NOMO-1 treated with dmso at 0.1 percent for 144 hours (cell line): Measurements from ENCODE around the gene B3GALT5.
"Not testable (repeated sequence)": the region's sequence is repeated elsewhere in the genome, so short reads cannot be mapped to it uniquely, and the experiment has no call there.

Experiments
- DNase-seq: peaks from one replicate; lab custom pipeline; 2025; ENCODE audit not compliant: unreplicated experiment; lab: John Stamatoyannopoulos, UW

B3GALT5 gene, protein sequence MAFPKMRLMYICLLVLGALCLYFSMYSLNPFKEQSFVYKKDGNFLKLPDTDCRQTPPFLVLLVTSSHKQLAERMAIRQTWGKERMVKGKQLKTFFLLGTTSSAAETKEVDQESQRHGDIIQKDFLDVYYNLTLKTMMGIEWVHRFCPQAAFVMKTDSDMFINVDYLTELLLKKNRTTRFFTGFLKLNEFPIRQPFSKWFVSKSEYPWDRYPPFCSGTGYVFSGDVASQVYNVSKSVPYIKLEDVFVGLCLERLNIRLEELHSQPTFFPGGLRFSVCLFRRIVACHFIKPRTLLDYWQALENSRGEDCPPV

DNA sequence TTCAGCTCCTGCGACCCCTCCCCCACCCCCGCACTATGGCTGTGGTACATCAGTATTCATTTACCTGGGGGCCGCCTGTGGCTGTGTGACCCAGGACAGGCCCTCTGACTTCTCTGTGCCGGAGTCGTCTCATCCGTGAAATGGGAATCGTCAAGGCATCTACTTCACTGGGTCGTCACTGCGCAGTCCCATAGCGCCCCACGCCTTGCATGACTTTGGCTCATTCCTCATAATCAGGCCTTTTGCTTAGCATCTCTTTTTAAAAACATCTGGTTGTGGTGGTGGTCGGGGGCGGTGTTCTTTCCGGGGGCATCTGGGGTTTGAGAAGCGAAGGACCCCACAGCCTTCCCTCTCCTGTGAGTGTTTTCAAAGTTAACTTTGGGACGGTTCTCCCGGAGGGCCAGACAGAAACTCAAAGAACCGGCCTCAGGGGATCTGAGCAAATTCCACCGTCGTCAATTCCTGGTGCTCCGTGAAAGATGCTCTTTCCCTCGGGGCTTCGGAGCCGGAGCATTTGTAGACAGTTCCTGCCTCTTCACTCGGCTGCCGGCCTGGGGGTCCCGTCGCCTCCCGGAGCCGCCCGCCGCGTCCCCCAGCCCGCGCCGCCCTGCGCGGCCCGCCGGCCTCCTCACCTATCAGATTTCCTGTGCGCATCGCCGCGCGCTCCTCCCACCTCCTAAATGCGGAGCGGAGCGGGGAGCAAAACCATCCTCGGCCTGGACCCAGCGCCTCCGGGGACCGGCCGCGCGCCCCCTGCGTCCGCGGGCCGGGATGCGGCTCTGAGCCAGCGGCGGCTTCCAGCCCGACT, at the start of gene B3GALT5:
Gene B3GALT5, plus strand, starts transcription at position 708 of the 808 bp plus-strand sequence. CDS start 47,620 bp downstream, outside the sequence.
- no peak for DNase-seq

DNA sequence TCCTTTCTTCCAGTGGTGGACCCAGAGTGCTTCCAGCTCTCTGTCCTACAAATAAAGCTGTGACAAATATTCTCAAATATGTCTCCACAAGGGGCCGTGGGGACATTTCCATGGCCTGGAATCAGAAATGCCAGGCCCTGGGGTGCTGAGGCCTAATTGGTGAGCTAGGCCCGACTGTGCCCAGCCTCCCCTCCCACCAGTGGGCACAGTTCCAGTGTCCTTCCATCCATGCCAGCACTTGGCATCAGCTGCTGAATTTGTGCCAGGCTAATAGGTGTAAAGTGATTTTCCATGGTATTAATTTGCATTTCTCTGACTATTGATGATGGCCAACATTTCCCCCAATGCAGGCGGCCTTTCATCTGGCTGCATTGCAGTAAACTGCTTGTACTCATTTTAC, 48.5 kb upstream of the B3GALT5 start:
- no peak for DNase-seq

DNA sequence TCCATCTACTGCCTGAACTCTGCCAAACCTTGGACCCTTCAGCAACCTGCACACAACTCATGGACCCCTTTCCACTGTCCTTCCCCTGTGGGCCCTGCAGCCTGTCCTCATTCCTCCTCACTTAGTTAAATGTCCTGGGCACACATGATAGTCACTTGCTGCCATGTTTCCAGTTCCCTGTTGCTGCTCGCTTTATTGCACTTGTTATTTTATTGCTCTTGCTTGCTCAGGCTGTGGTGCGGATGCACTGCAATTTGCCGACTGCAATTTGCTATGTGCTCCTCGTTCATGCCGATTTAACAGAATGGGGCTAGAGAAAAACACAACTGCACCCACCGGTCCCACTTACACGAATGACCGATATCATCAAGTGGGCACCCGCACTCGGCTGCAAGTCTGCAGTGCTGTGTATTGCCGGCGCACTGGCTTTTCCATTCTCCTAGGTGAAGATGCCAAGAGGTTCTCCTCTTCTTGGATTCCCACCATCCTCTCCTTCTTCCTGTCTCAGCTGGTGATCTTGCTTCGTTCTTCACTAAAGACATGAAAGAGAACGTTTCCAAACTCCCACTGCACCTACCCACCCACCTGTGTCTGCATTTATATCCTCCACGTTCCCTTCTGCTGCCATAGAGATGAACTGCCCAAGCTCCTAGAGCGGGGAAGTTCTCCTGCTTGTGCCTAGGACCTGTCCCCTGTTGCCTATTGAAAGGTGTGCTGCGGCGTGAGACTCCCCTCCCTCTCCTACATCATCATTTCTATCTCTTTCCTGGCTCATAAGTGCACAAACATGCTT, 45.4 kb upstream of the B3GALT5 start:
- no peak for DNase-seq

DNA sequence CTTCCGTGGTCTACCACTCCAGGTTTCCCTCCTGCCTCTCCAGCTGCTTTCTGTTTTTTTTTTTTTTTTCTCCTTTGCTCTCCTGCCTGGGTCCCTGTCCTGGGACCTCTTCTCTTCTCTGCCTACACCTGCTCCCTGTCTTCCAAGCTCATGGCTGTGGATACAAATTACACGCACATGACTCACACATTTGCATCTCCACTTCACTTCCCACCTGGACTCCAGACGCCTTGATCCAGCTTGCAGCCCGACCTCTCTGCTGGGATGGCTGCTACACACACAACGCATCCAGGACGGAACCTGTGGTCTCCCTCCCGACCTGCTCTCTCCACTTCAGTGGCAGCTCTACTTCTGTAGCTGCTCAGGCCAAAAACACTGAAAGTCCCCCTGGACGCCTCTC, 44.4 kb upstream of the B3GALT5 start:
- DNase-seq = no peak

DNA sequence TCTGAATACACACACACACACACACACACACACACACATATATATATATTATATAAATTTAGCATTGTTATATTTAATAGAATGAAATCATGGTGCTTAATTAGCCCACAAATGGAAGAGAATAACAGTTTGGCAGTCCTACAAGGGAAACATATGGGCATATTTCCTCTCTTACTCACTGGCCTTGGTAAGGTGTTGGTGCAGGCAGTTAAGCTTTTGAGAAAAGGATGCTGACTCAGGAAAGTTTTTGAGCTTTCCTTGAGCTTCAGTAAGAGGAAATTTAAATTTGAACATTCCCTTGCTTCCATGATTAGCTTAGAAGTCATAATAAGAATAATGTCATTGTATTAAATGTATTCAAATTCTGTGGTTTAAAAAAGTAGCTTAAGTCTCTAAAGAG, 37.0 kb upstream of the B3GALT5 start:
- DNase-seq = no peak

DNA sequence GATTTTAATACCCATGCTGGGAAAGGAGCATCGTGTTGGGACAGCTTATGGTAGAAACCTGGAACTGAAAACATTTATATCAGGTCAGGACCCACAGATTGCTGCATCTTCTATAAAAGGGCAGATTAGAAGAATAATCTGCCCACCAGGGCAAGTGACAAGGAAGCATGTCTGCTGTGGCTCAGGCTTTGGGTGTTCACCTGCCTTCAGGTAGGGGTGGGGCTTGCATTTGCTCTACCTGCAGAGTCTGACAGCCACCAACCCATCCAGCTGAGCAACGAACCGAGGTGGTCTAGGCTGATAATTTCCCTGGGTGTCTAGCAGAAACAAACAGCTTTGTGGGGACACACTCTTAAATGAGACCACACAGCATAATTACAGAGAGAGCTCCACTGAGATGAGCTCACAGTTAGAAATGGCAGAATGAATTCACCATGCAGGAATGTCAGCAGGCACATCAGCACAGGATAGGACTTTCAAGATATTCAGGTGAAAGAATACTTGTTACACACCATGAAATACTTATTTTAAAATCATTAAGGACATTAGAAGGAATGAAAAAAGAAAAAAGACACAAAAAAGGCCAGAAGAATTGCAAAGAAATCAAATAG, 36.1 kb upstream of the B3GALT5 start:
- no peak for DNase-seq

DNA sequence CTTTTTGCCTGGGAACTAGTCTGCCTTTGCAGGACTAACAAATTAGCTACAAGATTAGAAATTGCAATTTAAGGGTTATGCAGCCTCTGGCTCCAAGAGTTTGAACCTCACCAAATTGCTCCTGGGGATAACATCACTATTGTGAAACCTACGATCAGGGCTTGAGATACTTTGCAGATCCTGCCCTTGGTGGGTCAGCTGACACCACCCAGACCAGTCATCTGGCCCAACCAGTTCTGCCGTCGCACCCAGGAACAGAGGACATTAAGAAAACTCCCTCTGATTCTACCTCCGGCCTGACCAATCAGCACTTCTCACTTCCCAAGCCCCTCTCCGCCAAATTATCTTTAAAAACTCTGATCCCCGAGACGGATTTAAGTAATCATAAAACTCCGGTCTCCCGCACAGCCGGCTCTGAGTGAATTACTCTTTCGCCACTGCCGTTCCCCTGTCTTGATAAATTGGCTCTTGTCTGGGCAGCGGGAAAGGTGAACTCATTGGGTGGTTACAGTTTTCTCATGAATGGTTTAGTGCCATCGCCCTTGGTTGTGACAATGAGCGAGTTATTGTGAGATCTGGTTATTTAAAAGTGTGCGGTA, 32.9 kb upstream of the B3GALT5 start:
- no peak for DNase-seq

DNA sequence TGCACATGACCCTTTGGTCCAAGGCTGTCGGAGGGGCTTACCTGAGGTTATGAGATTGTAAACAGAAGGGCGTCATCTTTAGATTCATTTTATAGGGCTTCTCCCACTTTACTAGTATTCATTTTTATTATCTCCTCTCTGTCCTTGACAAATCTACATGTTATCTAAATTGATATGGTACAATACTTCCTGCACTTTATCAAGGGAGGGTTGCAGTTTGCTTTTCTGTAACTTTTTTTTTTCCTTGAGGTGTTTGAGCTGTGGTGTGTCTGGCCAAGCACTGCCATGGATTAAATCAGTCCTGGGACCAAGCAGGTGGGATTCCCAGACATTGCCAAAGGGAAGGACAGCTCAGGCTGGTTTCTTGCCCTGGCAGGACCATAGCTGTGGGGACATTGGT, 32.0 kb upstream of the B3GALT5 start:
- no peak for DNase-seq

- DNase-seq = no peak
Measured at GRCh38 chr21:39581414-39581813, 31.3 kb upstream of the B3GALT5 start.

GRCh38 chr21:39582749-39583148, 30.0 kb upstream of the B3GALT5 start:
- DNase-seq = no peak

DNA sequence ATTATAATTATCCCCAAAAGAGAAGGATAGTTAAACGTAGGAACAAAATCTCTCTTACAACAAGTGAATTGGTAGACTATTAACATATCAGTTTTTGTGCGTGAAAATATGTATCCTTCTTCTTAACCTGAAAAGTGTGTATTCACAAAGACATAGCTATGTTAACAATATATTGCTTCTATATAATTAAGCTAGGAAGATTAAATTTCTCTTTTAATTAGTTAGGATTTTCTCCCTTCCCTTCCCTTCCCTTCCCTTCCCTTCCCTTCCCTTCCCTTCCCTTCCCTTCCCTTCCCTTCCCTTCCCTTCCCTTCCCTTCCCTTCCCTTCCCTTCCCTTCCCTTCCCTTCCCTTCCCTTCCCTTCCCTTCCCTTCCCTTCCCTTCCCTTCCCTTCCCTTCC, 29.2 kb upstream of the B3GALT5 start:
- DNase-seq = not testable (repeated sequence)

DNA sequence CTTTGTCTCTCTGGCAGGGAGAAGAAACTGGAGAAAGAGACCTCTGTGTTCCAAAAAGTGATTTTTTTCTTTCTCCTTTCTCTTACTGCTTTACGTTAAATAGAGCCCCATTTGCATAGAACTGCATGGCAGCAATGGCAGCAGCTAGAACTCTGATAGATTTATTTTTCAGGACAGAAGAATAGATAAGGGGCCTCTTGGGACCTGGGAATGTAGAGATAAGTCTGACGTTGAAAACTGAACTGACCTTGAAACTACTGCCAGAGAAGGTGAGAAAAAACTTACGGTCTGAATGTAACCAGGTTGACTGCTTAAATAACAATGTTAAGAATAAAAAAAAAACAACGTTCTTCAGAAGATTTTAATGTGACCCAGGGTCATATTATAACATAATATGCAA, 25.4 kb upstream of the B3GALT5 start:
- no peak for DNase-seq

DNA sequence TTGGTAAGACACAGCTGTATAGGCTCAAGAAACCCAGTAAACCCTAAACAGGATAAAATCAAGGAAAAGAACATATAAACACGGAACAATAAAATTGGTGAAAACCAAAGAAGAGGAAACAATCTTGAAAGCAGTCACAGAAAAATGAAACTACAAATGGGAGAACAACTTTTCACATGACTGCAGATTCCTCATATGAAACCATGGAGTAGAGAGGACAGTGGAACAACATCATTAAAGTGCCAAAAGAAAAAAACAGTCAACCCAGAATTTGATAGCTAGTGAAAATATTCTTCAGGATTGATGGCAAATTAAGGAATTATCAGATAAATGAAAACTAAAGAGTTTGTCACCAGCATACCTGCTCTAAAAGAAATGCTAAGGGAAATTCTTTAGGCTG, 23.9 kb upstream of the B3GALT5 start:
- DNase-seq = no peak

DNA sequence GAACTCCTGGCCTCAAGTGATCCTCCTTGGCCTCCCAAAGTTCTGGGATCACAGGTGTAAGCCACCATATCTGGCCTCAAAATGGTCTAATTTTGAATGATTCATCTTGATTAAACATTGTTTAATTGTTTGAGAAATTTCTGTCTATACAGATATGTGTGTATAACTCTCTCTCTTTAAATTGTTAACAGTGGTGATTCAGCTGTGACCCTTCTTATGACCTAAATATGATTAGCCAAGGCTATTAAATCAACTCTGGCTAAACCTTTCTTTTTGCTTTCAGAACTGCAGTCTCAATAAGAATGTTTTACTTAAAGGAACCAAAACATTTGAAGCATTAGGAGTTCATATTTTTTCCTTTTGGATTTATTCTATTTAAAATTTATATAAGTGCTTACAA, 19.2 kb upstream of the B3GALT5 start:
- no peak for DNase-seq

GRCh38 chr21:39595465-39595864, 17.3 kb upstream of the B3GALT5 start:
- DNase-seq = no peak

DNA sequence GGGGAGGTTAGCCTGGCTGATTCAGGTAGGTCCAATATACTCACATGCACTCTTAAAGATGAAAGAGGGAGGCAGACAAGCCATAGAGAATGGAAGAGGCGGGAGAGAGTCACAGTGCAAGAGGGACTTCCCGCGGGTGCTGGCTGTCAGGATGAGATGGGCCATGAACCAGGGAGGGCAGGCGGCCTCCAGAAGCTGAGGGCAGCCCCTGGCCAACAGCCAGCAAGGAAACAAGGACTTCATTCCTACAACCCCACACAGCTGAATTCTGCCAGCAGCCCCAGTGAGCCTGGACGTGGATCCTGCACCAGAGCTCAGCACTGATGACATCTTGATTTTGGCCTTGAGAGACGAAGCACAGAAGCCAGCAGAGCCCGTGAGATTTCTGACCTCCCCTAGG, 15.1 kb upstream of the B3GALT5 start:
- DNase-seq = no peak

GRCh38 chr21:39599191-39599970, 13.4 kb upstream of the B3GALT5 start:
- no peak for DNase-seq

DNA sequence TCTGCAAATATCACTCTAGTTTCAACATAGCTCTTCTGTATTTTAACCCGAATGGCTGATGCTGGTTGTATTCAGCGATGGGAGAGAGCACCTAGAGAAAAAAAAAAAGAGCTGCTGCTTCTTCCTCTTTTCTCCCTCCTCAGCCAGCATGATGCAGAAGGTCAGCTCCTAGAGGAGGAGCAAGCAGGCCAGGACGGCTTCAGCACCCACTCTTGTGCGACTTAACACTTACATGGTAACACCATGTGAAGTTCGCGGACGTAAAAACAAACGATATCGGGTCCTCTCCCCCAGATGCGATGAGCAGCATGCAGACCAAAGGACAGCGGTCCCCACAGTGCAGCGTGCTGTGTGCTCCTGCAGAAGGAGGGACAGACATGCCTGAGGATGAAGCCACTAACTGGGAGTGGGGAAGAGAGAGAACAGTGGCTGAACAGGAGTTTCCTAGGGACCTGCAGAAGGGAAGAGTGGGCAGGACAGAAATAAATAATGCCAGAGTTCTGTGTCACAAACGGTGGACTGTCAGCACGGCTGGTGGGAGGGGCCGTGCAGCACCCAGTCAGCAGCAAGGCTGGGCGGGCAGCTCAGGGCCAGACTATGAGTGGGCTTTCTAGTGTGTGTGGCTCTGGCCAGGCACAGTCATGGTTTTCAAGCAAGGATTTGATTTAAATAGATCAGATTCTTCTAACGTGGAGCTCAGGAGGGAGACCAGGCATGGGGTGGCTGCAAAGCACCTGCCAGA, 11.4 kb upstream of the B3GALT5 start:
- DNase-seq = no peak

DNA sequence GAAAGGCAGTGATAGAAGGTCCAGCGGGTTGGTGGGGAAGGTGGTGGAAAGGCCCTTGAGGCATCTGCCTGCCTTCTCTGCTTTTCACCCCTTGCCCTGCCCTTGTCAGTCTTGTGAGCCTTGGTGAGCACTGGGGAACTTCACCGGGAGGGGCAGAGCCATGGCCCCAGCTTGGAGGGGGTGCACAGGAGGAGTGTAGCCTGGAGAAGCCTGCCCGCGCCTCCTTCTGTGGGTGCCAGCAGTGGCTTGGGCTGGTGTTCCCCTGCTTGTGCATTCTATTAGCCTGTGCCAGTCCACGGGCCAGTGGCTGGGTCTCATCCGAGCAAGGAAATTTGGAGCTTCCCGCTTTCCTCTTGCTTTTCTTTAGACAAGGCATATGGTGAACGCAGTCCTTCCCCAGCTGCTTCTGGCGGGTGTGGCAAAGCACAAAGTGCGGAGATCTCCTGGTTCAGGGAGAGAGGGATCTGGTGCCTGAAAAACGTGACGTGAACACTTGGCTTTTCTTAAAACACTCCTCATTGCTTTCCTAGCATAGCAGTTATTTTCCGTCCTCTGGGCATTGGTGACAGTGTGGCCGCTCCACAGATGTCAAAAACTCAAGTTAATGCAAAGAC, 10.6 kb upstream of the B3GALT5 start:
- DNase-seq = no peak
